GM18498 (cell line): ENCODE data around the gene PTGIR.

Experiments
- ATAC-seq: cut with Tn5 transposase; IDR thresholded peaks from one replicate; pipeline ENCODE4 v1.9.1; 2021; ENCODE audit warnings: mild to moderate bottlenecking, moderate library complexity; ENCODE audit not compliant: unreplicated experiment

Gene PTGIR

DNA sequence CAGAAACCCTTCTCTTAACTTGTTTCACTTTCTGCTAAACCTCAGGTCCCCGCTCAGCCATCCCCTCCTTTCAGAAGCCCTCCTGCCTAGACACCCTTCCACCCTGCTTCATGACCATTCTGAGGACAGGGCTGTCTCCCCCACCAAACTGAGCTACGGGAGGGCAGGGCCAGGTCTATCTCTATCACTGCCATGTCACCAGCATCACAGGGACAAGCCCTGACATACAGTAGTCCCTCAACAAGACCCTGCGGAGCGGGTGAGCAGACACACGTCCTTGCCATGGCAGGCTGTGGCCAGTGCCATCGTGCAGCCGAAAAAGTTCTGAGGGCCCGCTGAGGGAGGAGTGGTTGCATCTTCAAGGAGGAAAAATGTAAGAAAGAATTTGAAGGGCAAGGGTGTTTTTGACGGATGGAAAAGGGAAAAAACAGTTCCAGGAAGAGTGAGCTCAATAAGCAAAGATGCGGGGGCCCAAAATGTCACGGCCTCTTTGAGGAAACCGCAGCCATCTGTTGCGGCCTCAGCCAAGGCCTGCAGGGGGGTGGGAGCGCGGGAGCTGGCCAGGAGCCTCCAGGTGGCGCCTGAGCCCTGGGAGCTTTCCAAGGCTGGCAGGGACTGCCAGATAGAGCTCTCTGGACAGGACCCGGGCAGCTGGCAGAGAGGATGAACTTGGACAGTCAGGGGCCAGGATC is 8.1 kb downstream of the PTGIR start:
- no peak for ATAC-seq

DNA sequence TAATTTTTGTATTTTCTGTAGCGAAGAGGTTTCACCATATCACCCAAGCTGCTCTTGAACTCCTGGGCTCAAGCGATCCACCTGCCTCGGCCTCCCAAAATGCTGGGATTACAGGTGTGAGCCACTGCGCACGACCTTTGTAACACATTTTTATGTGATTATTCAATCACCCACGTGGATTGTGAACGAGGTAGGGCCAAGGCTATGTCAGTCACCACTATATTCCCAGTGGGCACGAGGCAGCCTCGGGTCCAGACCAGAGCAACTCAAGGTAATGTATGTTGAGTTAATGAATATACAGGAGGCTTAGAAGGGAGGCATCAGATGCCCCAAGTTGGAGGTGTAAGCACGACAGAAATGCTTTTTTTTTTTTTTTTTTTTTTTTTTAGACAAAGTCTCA is 8.9 kb downstream of the PTGIR start:
- ATAC-seq: no peak

DNA sequence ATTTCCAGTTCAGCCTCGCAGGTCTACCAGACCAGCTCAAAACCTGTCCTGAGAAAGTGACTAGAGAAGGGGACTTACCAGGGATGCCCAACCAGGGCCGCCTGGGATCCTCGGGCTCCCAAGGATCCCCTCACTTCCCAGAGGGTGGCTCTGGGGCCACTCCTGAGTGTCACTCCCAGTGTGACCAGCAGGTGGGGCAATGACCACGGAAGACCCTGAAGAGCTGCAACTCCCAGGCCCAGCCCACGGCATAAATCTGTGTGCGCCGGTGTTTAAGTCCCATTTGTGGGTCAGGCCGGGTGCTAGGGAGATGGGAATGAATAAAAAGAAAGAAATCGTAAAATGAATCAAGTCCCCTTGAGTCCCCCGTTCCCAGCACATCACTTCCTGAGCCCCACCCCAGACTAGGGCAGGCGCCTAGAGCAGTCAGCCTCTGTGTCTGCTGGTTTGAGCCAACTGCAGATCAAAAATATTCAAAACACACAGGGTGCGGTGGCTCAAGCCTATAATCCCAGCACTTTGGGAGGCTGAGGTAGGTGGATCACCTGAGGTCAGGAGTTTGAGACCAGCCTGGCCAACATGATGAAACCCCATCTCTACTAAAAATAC is 10.7 kb downstream of the PTGIR start:
- ATAC-seq: no peak

DNA sequence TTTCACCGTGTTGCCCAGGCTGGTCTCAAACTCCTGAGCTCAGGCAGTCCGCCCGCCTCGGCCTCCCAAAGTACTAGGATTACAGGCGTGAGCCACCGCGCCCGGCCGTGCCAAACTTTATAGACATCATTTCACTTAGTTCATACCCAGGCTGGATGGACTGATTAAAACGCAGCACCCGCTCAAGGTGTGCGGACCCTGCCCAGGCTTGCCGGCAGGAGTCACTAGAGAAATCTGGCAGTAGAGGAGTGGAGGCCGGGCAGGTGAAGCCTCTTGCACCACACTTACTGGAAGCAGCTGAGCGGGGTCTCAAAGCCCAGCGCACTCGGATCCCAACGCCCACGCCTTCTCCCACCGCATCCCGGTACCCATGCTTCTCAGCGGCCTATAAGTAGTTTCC is 11.4 kb downstream of the PTGIR start:
- ATAC-seq: no peak

GRCh38 chr19:46611776-46612175 is 13.1 kb downstream of the PTGIR start:
- ATAC-seq: no peak

DNA sequence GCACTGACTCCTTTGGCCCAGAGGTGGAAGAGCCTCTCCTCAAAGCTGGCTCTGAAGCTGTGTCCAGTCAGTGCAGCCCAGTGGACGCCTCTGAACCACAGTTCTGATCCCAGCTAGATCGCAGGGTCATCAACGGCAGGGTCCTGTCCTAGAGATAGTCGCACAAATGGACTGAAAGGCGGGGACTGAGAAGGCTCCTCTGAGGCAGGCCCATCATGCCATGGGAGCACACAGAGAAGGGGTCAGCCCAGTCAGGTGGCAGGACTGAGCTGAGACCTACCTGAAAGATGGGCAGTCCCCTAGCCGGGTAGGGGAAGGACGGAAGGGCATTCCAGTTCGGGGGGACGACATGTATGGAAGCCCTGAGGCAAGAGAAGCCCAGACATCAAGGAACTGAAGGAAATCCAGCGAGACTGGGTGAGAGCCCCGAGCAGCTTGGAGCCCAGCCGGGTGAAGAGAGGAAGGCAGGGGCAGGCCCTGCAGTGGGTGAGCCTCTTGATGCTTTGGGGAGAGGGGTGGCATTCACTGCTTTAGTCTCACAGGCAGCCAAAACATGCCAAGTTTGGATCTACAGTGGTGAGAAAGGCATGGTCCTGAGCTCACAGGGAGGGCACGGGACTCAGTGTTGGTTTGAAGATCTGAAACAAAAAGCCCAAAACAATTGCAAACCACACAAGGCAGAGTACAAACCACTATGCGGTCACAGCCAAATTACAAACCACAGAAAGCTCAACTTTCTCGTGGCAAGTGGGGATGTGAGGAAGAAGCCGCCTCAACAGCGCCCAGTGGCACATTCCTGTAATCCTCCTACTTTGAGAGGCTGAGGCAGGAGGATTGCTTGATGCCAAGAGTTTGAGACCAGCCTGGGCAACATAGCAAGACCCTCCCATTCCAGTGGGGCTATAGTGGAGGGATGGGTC is 13.8 kb downstream of the PTGIR start:
- ATAC-seq: no peak

GRCh38 chr19:46610413-46610775 is 14.5 kb downstream of the PTGIR start:
- no peak for ATAC-seq

DNA sequence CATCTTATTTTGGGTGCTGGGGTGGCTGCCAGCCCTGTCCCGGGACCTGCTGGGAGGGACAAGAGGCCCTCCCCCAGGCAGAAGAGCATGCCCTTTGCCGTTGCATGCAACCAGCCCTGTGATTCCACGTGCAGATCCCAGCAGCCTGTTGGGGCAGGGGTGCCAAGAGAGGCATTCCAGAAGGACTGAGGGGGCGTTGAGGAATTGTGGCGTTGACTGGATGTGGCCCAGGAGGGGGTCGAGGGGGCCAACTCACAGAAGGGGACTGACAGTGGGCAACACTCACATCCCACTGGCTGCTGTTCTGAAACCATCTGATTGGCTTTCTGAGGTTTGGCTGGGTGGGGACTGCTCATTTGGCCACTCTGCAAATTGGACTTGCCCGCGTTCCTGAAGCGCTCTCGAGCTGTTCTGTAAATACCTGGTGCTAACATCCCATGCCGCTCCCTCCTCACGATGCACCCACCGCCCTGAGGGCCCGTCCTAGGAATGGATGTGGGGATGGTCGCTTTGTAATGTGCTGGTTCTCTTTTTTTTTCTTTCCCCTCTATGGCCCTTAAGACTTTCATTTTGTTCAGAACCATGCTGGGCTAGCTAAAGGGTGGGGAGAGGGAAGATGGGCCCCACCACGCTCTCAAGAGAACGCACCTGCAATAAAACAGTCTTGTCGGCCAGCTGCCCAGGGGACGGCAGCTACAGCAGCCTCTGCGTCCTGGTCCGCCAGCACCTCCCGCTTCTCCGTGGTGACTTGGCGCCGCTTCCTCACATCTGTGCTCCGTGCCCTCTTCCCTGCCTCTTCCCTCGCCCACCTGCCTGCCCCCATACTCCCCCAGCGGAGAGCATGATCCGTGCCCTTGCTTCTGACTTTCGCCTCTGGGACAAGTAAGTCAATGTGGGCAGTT is 15.1 kb downstream of the PTGIR start:
- ATAC-seq: no peak

GRCh38 chr19:46608581-46609345 is 16.1 kb downstream of the PTGIR start:
- no peak for ATAC-seq

DNA sequence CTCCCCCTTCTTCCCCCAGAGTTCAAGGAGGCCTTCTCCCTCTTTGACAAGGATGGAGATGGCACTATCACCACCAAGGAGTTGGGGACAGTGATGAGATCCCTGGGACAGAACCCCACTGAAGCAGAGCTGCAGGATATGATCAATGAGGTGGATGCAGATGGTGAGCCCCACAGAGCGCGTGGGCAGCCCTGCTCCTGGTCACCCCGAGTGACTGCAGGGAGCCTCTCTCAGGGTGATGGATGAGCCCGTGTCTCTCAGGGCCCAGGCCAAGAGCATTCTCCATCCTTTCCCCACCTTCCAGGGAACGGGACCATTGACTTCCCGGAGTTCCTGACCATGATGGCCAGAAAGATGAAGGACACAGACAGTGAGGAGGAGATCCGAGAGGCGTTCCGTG is 16.7 kb downstream of the PTGIR start:
- ATAC-seq: no peak

DNA sequence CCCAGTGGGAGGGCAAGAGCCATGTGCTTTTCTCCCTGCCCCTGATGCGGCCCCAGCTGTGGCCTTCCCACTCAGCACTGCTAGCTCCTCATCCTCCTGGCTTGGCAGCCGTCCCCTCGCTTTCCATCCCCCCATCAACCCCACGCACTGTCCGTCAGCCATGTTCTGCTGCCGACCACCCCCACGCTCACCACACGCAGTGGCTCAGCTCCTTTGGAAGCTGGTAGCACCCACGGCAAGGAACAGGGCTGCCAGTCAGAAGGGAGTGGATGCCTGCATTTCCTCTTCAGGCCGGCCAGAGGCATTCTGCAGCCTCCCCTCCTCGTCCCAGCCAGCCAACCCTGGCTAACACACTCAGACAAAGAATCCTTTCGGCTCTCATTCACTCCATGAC is 17.4 kb downstream of the PTGIR start:
- no peak for ATAC-seq

DNA sequence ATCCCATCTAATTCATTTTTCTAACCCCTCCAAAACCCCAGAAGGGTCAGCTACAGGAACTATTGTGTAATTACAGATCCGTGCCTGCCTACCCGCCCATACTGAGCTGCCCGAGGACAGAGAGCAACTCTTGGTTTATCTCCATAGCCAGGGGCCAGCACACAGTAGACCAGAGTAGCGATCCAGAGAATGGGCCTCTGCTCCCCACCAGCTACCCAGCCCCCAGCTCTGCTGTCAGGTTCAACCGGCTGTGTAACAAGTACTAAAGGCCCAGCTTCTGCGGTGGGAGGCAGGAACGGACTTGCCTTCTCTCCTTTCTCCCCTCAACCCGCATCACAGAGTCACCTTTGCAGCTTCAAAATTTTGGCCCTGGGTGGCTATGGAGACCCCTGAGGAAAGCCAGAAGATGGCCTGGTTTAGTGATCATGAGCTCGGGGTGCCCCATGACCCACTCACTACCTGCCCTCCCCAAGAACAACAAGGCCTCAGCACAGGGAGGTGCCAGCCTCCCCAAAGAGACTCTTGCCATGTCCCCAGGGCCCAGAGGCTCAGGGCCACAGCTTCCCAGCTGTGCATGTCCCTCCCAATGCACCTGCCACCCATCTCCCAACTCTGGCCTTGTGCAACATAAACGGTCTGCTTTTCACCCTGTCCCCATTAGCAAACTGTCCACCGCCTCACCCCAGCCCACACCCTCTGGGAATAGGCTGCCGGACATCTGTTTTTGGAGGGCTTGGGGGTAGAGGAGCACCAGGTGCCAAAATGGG is 18.0 kb downstream of the PTGIR start:
- no peak for ATAC-seq

DNA sequence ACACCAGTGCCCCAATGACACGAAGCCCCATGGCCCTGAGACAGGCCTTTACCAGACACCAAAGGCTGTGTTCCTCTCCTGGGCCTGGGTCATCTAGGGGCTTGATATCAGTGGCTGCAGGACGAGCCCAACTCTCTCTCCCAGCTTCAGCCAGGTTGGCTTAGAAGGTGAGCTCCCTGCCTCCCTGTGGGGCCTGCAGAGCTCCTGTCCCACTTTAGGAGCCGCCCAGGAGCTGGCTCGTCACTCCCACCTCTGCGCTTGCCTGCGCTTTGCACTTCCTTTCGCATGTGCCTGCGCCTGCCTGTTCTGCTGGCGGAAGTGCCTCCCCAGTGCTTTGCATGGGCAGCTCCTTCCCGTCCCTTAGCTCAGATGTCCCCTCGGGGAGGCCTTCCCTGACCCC is 18.9 kb downstream of the PTGIR start:
- ATAC-seq: no peak

DNA sequence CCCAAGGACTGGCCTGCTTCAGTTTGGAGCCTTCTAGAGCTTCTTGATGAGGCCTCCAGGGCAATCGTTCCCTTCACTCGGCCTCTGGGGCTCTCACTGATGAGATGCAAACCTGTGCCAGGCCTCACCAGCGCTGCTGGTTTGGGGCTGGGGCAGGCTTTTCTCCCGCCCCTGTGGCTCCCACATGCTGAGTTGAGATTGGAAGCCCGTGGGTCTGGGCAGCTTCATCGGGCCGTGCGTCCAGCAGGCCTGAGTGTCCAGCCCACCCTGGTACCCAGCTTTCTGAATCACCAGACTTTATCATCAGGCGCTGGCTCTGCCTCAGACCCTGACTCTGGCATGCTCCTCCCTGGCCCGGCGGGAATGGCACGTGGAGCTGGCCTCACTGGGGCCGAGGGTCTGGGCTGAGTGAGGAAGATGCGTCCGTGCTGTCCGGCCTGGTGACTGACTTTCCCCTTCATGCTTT is 19.5 kb downstream of the PTGIR start:
- no peak for ATAC-seq

DNA sequence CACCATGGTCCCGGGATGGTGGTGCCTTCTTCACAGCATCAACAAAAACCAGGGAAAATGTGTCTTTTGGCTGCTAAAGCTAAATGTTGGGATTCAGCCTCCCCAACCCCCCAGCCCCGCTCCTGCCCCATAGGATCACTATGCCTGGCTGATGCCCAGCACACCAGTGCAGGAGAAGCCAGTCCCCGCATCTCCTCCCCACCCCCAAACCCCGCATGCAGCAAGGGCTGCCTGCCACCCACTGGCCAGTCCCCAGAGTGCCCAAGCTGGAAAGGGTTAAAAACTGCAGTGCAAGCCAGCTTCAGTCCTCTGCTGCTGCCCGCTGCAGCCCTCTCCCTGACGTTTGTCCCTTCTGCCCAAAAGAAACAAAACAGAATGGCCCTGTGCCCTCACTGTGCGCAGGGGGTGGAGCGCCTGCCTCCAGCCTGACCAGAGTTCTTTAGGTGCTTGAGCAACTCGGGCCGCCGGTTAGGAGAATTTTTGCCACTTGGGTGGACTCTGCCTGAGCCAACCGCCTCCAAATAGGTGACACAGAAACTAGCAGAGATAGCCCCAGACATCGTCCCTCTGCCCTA is 20.0 kb downstream of the PTGIR start:
- no peak for ATAC-seq

DNA sequence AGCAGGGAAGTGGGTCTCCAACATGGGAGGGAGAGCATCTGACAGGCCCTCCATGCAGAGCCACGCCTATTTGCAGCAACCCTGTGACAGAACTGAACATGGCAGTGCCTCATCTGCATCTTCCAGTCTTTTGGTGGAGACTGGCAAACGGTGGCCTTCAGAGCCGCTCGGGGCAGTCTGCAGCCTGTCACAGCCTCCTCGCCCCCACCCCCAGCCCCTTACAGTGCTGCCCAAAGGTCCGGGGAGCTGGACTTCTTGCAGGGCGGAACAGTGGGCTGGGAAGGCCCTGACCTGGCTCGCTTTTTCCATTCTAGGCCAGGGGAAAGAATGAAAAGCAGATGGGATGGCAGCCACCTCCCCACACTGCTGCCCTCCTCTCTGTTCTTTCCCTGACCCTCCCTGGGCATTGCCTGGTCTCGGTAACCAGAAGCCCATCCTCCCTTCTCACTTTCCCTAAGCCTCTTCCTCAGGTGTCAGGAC is 21.1 kb downstream of the PTGIR start:
- ATAC-seq: no peak

GRCh38 chr19:46603195-46603637 is 21.7 kb downstream of the PTGIR start:
- ATAC-seq: no peak

DNA sequence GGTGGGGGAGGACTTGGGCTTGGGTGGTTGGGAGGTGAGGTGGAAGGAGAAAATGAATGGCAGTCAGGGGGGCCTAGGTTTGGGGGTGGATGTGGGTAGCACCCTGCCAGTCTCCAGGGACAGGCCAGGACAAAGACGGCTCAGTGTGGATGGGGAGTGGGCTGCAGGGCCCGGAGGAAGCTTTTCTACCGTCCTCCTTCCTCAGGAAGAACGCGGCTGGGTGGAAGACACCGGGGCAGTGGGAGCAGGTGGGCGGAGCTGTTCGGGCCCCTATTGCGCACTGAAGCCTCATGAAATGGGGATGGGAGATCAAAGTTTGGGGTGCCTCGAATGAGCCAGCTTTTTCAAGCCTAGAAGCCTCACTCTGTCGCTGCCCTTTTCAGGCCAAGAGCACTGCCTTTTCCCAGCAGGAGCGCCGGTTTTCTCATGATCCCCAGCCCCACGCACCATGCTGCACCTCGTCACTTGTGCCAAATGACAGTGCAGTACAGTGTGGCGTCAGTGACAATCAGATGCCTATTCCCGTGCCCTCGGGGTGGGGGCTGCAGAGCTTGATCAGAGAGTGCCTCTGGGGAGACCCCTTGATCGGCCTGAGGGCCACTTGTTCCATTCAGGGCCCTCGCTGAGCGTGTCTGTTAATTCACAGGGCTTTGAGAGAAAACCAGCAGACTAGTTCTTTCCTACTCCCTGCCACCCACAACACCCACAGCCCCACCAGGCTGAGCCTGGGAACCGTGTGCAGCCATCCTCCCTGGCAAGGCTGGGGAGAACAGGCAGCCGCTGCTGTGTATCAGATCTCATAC is 22.3 kb downstream of the PTGIR start:
- ATAC-seq: no peak
